Keratinocyte (primary cell): ENCODE measurements around the gene STATH.
"Not testable (repeated sequence)": the region's sequence is repeated elsewhere in the genome, so short reads cannot be mapped to it uniquely, and the experiment has no call there.

Source experiments
- EZH2 ChIP-seq: IDR thresholded peaks from one replicate; pipeline ENCODE4 v1.6.1; 2012; ENCODE audit warnings: inconsistent platforms, mild to moderate bottlenecking, low read length, moderate library complexity
- TF ChIP-seq, protein P1 (sequence below), 3 experiments: IDR thresholded peaks in 1 of 3; conservative IDR thresholded peaks in 1 of 3; optimal IDR thresholded peaks in 1 of 3; 2 replicates in 2 of 3; 3 replicates in 1 of 3; pipeline versions ENCODE3 to v1.5.1; 2011; ENCODE audit warnings: low read length in 3 of 3, mild to moderate bottlenecking in 3 of 3, moderate library complexity in 2 of 3, control low read depth in 1 of 3, inconsistent platforms in 1 of 3; ENCODE audit not compliant: insufficient read depth in 2 of 3; ENCODE audit errors: extremely low read depth in 1 of 3

DNA sequence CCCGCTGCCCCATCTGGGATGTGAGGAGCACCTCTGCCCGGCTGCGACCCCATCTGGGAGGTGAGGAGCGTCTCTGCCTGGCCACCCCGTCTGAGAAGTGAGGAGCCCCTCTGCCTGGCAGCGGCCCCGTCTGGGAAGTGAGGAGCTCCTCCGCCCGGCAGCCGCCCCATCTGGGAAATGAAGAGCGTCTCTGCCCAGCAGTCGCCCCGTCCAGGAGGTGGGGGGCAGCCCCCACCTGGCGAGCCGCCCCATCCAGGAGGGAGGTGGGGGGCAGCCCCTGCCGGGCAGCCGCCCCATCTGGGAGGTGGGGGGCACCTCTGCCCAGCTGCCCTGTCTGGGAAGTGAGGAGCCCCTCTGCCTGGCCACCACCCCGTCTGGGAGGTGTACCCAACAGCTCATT, 41.8 kb downstream of the STATH start:
- TF ChIP-seq, protein P1, sequence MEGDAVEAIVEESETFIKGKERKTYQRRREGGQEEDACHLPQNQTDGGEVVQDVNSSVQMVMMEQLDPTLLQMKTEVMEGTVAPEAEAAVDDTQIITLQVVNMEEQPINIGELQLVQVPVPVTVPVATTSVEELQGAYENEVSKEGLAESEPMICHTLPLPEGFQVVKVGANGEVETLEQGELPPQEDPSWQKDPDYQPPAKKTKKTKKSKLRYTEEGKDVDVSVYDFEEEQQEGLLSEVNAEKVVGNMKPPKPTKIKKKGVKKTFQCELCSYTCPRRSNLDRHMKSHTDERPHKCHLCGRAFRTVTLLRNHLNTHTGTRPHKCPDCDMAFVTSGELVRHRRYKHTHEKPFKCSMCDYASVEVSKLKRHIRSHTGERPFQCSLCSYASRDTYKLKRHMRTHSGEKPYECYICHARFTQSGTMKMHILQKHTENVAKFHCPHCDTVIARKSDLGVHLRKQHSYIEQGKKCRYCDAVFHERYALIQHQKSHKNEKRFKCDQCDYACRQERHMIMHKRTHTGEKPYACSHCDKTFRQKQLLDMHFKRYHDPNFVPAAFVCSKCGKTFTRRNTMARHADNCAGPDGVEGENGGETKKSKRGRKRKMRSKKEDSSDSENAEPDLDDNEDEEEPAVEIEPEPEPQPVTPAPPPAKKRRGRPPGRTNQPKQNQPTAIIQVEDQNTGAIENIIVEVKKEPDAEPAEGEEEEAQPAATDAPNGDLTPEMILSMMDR (optimal IDR thresholded peaks at IDR 0.05 in 1 of 3, IDR thresholded peaks at IDR 0.05 in 1 of 3, conservative IDR thresholded peaks at IDR 0.05 in 1 of 3; ENCODE audit: extremely low read depth in 1 of 3, insufficient read depth in 2 of 3, low read length in 3 of 3): not testable (repeated sequence)
- not testable (repeated sequence) for TF ChIP-seq EZH2
